Gastrocnemius medialis (tissue), 4 donors: ENCODE results near the gene TBC1D5. TPM values are rescaled to one million over a fixed set of nuclear protein-coding genes. Genes with fewer than 3 reads are reported as not detected.

ENCODE experiments used
- ATAC-seq, 2 donors: fragments of 150-250 bp; one replicate each; pipeline ENCODE4 v1.9.1; 2016
- DNase-seq, 2 donors: peaks; one replicate each; pipeline ENCODE4 v3.0.0-alpha.2; 2019
- H3K27ac ChIP-seq, 4 donors: fragments of 200-600 bp; sonication (generic); 1 replicate in 1 of 4; 2 replicates in 3 of 4; pipeline ENCODE4 v1.5.1; 2016 to 2018; ENCODE audit warnings: mild to moderate bottlenecking in 2 of 4, moderate library complexity in 1 of 4
- H3K27me3 ChIP-seq, 3 donors: fragments of 200-600 bp; sonication (generic) in 2 of 3; 1 replicate in 1 of 3; 2 replicates in 2 of 3; pipeline versions ENCODE4 v1.5.1 to v1.6.0; 2016 to 2019; ENCODE audit warnings: mild to moderate bottlenecking in 1 of 3, moderate library complexity in 1 of 3
- H3K36me3 ChIP-seq, 2 donors: fragments of 200-600 bp; sonication (generic) in 1 of 2; one replicate each; pipeline ENCODE4 v1.5.1; 2017 to 2018
- H3K4me1 ChIP-seq, 2 donors: fragments of 200-600 bp; sonication (generic) in 1 of 2; one replicate each; pipeline ENCODE4 v1.5.1; 2016 to 2017; ENCODE audit warnings: mild to moderate bottlenecking in 2 of 2
- H3K4me3 ChIP-seq, 4 donors: fragments of 200-600 bp; sonication (generic) in 3 of 4; 1 replicate in 1 of 4; 2 replicates in 3 of 4; pipeline ENCODE4 v1.5.1; 2016 to 2019; ENCODE audit warnings: mild to moderate bottlenecking in 2 of 4
- H3K9me3 ChIP-seq, 3 donors: fragments of 200-600 bp; sonication (generic) in 2 of 3; 1 replicate in 1 of 3; 2 replicates in 2 of 3; pipeline ENCODE4 v1.5.1; 2016 to 2019
- POLR2A ChIP-seq, 2 donors: fragments of 450-650 bp; IDR thresholded peaks; one replicate each; pipeline ENCODE4 v1.6.1; 2017; ENCODE audit warnings: antibody characterized with exemption in 2 of 2, mild to moderate bottlenecking in 2 of 2, moderate library complexity in 2 of 2
- in situ Hi-C, 4 donors: fragments of 200-750 bp; cut with MboI; loops; one replicate each; pipeline versions ENCODE4 v1.15.0 to v1.8.0; 2017; ENCODE audit warnings: low sequenced_read_pairs in 4 of 4
- intact Hi-C: fragments of 100-400 bp; cut with DNase I; formaldehyde crosslinking; loops from one replicate; pipeline ENCODE4 v1.15.1; 2023; ENCODE audit warnings: low total_unique reads
- total RNA-seq, 4 donors: library from RNA; depleted of rRNA; stranded (reverse); fragments of >200 nt; gene quantifications; one replicate each; pipeline versions ENCODE4 v1.1.0 to v1.2.3, GENCODE V29; 2016
- TF ChIP-seq, protein P1 (sequence below), 5 experiments: fragments of 450-650 bp in 3 of 5; fragments of 200-600 bp in 2 of 5; sonication (generic) in 2 of 5; IDR thresholded peaks in 4 of 5; conservative IDR thresholded peaks in 1 of 5; 1 replicate in 4 of 5; 2 replicates in 1 of 5; pipeline ENCODE4 v1.5.1; 2016 to 2019; ENCODE audit warnings: antibody characterized with exemption in 5 of 5, mild to moderate bottlenecking in 3 of 5, moderate library complexity in 3 of 5

The TBC1D5 gene
- total RNA-seq, 4 donors from 2014 or later, result 20.3 to 34.4 (median 27.1) TPM

- Histone ChIP-seq H3K27me3 (no peaks in the 10 kb centered on the region), H3K4me1 (peaks cover 21 to 23% of the 10 kb centered on the region in 2 donors), H3K36me3 (no peaks in the 10 kb centered on the region), H3K4me3 (no peak overlapping the region), H3K9me3 (no peaks in the 10 kb centered on the region), H3K27ac (no peak overlapping the region)
- DNase-seq (no peak), ATAC-seq (no peak)
- TF ChIP-seq, protein P1, sequence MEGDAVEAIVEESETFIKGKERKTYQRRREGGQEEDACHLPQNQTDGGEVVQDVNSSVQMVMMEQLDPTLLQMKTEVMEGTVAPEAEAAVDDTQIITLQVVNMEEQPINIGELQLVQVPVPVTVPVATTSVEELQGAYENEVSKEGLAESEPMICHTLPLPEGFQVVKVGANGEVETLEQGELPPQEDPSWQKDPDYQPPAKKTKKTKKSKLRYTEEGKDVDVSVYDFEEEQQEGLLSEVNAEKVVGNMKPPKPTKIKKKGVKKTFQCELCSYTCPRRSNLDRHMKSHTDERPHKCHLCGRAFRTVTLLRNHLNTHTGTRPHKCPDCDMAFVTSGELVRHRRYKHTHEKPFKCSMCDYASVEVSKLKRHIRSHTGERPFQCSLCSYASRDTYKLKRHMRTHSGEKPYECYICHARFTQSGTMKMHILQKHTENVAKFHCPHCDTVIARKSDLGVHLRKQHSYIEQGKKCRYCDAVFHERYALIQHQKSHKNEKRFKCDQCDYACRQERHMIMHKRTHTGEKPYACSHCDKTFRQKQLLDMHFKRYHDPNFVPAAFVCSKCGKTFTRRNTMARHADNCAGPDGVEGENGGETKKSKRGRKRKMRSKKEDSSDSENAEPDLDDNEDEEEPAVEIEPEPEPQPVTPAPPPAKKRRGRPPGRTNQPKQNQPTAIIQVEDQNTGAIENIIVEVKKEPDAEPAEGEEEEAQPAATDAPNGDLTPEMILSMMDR (IDR thresholded peaks at IDR 0.05 in 4 of 5, conservative IDR thresholded peaks at IDR 0.05 in 1 of 5), result no peak
- no peak for TF ChIP-seq POLR2A (IDR thresholded peaks at IDR 0.05)
- in situ Hi-C loops, result loop anchor here in 3 of 4 donors (5.0 to 10.0 kb wide), 2 partner anchors 641 to 643 kb away; no protein-coding TSS in a partner anchor
- intact Hi-C loops, result loop anchor here (10.0 kb wide), 2 partner anchors 393 to 473 kb away; no protein-coding TSS in a partner anchor
These were observed 504.4 kb downstream of the TBC1D5 start for GRCh38 chr3:17238023-17238422.

GRCh38 chr3:17235310-17235709 is 507.1 kb downstream of the TBC1D5 start:
- no peak overlapping the region for H3K4me3 ChIP-seq
- H3K27ac ChIP-seq, result peak overlapping the region; percentile 47 to 61 (median 52)
- no peak for TF ChIP-seq POLR2A (IDR thresholded peaks at IDR 0.05)
- TF ChIP-seq, protein P1 (IDR thresholded peaks at IDR 0.05 in 4 of 5, conservative IDR thresholded peaks at IDR 0.05 in 1 of 5), result no peak
- H3K36me3 ChIP-seq, result no peaks in the 10 kb centered on the region
- in situ Hi-C loops, result loop anchor here in 3 of 4 donors (5.0 to 10.0 kb wide), 2 partner anchors 638 to 641 kb away; no protein-coding TSS in a partner anchor
- H3K27me3 ChIP-seq, result no peaks in the 10 kb centered on the region
- peaks cover 35 to 38% of the 10 kb centered on the region in 2 donors for H3K4me1 ChIP-seq
- H3K9me3 ChIP-seq, result no peaks in the 10 kb centered on the region
- ATAC-seq (no peak), DNase-seq (no peak)
- intact Hi-C loops, result loop anchor here (10.0 kb wide), 2 partner anchors 391 to 471 kb away; no protein-coding TSS in a partner anchor

- DNase-seq (no peak), ATAC-seq (no peak)
- H3K9me3 ChIP-seq, result no peaks in the 10 kb centered on the region
- H3K4me3 ChIP-seq, result no peak overlapping the region
- peak overlapping the region; percentile 29 to 61 (median 52) for H3K27ac ChIP-seq
- no peaks in the 10 kb centered on the region for H3K36me3 ChIP-seq
- in situ Hi-C loops, result loop anchor here in 1 of 4 donors (10.0 kb wide), 1 partner anchor 640 kb away; no protein-coding TSS in a partner anchor
- no peak for TF ChIP-seq POLR2A (IDR thresholded peaks at IDR 0.05)
- TF ChIP-seq, protein P1 (IDR thresholded peaks at IDR 0.05 in 4 of 5, conservative IDR thresholded peaks at IDR 0.05 in 1 of 5), result no peak
- peaks cover 35 to 38% of the 10 kb centered on the region in 2 donors for H3K4me1 ChIP-seq
- no peaks in the 10 kb centered on the region for H3K27me3 ChIP-seq
- intact Hi-C loops, result loop anchor here (5.0 to 10.0 kb wide), 3 partner anchors 42 to 470 kb away; no protein-coding TSS in a partner anchor
These were observed 508.0 kb downstream of the TBC1D5 start for GRCh38 chr3:17234382-17234781.

DNA sequence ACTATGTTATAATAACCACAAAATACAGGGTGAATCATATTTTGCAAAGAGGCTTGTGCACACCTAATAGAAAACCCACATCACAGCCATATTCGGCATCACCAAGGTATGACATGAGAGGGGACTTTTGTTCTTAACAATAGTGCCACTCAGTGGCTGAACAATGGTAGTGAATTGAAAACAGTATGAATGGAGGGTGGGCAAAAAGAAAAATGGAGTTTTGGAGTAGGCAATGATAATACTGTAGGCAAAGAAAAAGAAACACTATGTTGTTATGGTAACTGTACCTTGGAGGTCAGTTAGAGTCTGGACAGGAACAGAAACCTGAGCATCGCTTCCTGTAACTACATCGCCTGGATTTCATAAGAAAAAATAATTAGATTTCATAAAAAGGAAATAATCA is 509.0 kb downstream of the TBC1D5 start:
- ATAC-seq (peak; percentile 91 to 95), DNase-seq (no peak)
- TF ChIP-seq POLR2A (IDR thresholded peaks at IDR 0.05), result no peak
- TF ChIP-seq, protein P1 (IDR thresholded peaks at IDR 0.05 in 4 of 5, conservative IDR thresholded peaks at IDR 0.05 in 1 of 5), result peak; percentile 63 to 80 (median 76)
- H3K9me3 ChIP-seq, result no peaks in the 10 kb centered on the region
- H3K36me3 ChIP-seq, result no peaks in the 10 kb centered on the region
- no peaks in the 10 kb centered on the region for H3K27me3 ChIP-seq
- H3K4me3 ChIP-seq, result no peak overlapping the region
- in situ Hi-C loops, result loop anchor here in 1 of 4 donors (10.0 kb wide), 1 partner anchor 639 kb away; no protein-coding TSS in a partner anchor
- intact Hi-C loops, result loop anchor here (1.0 to 10.0 kb wide), 5 partner anchors 41 to 632 kb away; no protein-coding TSS in a partner anchor
- peak overlapping the region in 2 of 4 donors; percentile 48 to 61 for H3K27ac ChIP-seq
- H3K4me1 ChIP-seq, result peaks cover 35 to 38% of the 10 kb centered on the region in 2 donors
